Measurements from ENCODE around the gene NADK. TPM values are rescaled to one million over a fixed set of nuclear protein-coding genes. Genes with fewer than 3 reads are reported as not detected.

NADK gene
- total RNA-seq, 1 experiment from 2014 or later, result 101 TPM

DNA sequence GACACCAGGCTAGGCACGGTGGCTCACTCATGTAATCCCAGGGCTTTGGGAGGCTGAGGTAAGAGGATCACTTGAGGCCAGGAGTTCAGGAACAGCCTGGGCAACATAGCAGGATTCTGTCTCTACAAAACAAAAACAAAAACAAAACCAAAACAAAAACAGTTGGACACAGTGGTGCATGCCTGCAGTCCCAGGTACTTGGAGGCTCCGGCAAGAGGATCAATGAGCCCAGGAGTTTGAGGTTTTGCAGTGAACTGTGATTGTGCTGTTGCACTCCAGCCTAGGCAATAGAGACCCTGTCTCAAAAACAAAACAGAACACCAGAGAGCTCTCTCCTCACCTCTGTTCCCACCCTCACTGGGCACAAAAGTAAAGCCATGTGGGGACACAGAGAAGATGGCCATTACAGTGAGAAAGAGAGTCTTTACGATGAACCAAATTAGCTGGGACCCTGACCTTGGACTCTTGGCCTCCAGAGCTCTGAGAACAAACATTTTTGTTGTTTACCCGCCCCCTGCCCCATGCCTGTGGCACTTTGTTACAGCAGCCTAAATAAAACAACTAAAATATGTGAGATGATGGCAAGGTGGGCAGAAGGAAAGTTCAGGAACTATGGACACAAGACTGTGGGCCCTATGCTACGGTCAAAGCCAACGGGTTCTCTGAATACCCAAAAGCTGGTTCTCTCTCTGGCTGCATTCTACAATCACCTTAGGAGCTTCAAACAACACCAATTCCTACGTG, 9.8 kb downstream of the NADK start:
- Histone ChIP-seq H3K4me3 (ENCODE audit: low read depth in 2 of 2, low read length in 2 of 2) (no peak overlapping the region), H3K36me3 (ENCODE audit: control insufficient read depth, insufficient read depth, low read length) (no peaks in the 10 kb centered on the region), H3K27ac (ENCODE audit: low read length) (no peak overlapping the region), H3K9me3 (ENCODE audit: control insufficient read depth, insufficient read depth, low read depth, low read length) (peaks cover 4% of the 10 kb centered on the region; the same call in 1 of the 2 replicates), H3K27me3 (ENCODE audit: control insufficient read depth, insufficient read depth, low read length) (no peaks in the 10 kb centered on the region), H3K4me1 (ENCODE audit: control insufficient read depth, insufficient read depth, low read length) (no peaks in the 10 kb centered on the region)
- DNase-seq (ENCODE audit: low read depth, low spot score) (no peak), ATAC-seq (no peak)
- TF ChIP-seq REST (IDR thresholded peaks at IDR 0.05; ENCODE audit: insufficient read depth in 1 of 2, low read depth in 2 of 2, low read length in 1 of 2) (no peak), TCF7L2 (IDR thresholded peaks at IDR 0.05; ENCODE audit: low read depth, low read length) (no peak), CTCF (IDR thresholded peaks at IDR 0.05) (no peak), POLR2AphosphoS5 (IDR thresholded peaks at IDR 0.05; ENCODE audit: low read depth, low read length) (no peak), SIN3A (IDR thresholded peaks at IDR 0.05; ENCODE audit: borderline replicate concordance, insufficient read depth, low read depth, low read length) (no peak)
- in situ Hi-C loops (cut with HindIII; ENCODE audit: low pct_unique_long_range_greater_than_20kb, low sequenced_read_pairs) (no loop called here), intact Hi-C loops (cut with micrococcal nuclease; ENCODE audit: unreplicated experiment) (no loop called here)
- ChIA-PET CTCF (no interaction called here), POLR2A (no interaction called here)
- BruUV-seq (replicated peaks), result no TSS peak

GRCh38 chr1:1764876-1765470, 13.3 kb downstream of the NADK start:
- no peaks in the 10 kb centered on the region for H3K9me3 ChIP-seq (ENCODE audit: control insufficient read depth, insufficient read depth, low read depth, low read length)
- in situ Hi-C loops (cut with HindIII; ENCODE audit: low pct_unique_long_range_greater_than_20kb, low sequenced_read_pairs) (no loop called here), intact Hi-C loops (cut with micrococcal nuclease; ENCODE audit: unreplicated experiment) (no loop called here)
- no peaks in the 10 kb centered on the region for H3K27me3 ChIP-seq (ENCODE audit: control insufficient read depth, insufficient read depth, low read length)
- TF ChIP-seq CTCF (IDR thresholded peaks at IDR 0.05) (no peak), SIN3A (IDR thresholded peaks at IDR 0.05; ENCODE audit: borderline replicate concordance, insufficient read depth, low read depth, low read length) (no peak), TCF7L2 (IDR thresholded peaks at IDR 0.05; ENCODE audit: low read depth, low read length) (no peak), POLR2AphosphoS5 (IDR thresholded peaks at IDR 0.05; ENCODE audit: low read depth, low read length) (no peak), REST (IDR thresholded peaks at IDR 0.05; ENCODE audit: insufficient read depth in 1 of 2, low read depth in 2 of 2, low read length in 1 of 2) (no peak)
- H3K4me3 ChIP-seq (ENCODE audit: low read depth in 2 of 2, low read length in 2 of 2), result no peak overlapping the region
- DNase-seq (ENCODE audit: low read depth, low spot score), result no peak
- no TSS peak for BruUV-seq (replicated peaks)
- H3K36me3 ChIP-seq (ENCODE audit: control insufficient read depth, insufficient read depth, low read length), result peaks cover 4% of the 10 kb centered on the region; the same call in 1 of the 2 replicates
- H3K4me1 ChIP-seq (ENCODE audit: control insufficient read depth, insufficient read depth, low read length), result no peaks in the 10 kb centered on the region
- no peak overlapping the region for H3K27ac ChIP-seq (ENCODE audit: low read length)
- CTCF ChIA-PET, result no interaction called here
- POLR2A ChIA-PET, result no interaction called here
- ATAC-seq, result no peak

All from Panc1 (cell line).